HEK293T (cell line): ENCODE results near the gene DCDC2C.

Source experiments
- ARNT ChIP-seq: fragments of 450-650 bp; IDR thresholded peaks from 2 replicates; pipeline ENCODE4 v1.6.1; 2017; ENCODE audit warnings: mild to moderate bottlenecking
- BHLHE40 ChIP-seq: fragments of 450-650 bp; IDR thresholded peaks from 2 replicates; pipeline ENCODE4 v1.6.1; 2016; ENCODE audit warnings: mild to moderate bottlenecking, moderate library complexity, borderline replicate concordance
- CTBP1 ChIP-seq: fragments of 450-650 bp; IDR thresholded peaks from 2 replicates; pipeline ENCODE4 v1.6.1; 2016; ENCODE audit warnings: borderline replicate concordance
- ELF4 ChIP-seq: fragments of 450-650 bp; IDR thresholded peaks from 2 replicates; pipeline ENCODE4 v1.6.1; 2017; ENCODE audit warnings: antibody characterized with exemption
- FOXA1 ChIP-seq: fragments of 450-650 bp; IDR thresholded peaks from 2 replicates; pipeline ENCODE4 v1.6.1; 2016; ENCODE audit warnings: mild to moderate bottlenecking
- FOXM1 ChIP-seq: fragments of 450-650 bp; IDR thresholded peaks from 2 replicates; pipeline ENCODE4 v1.6.1; 2017; ENCODE audit warnings: mild to moderate bottlenecking, borderline replicate concordance
- HDGF ChIP-seq: fragments of 450-650 bp; IDR thresholded peaks from 2 replicates; pipeline ENCODE4 v1.6.1; 2017; ENCODE audit warnings: antibody characterized with exemption, borderline replicate concordance
- L3MBTL2 ChIP-seq: fragments of 450-650 bp; conservative IDR thresholded peaks from 2 replicates; pipeline ENCODE4 v1.6.1; 2016; ENCODE audit warnings: mild to moderate bottlenecking
- SP1 ChIP-seq: fragments of 450-650 bp; IDR thresholded peaks from 2 replicates; pipeline ENCODE4 v1.6.1; 2017
- TARDBP ChIP-seq: fragments of 450-650 bp; IDR thresholded peaks from 2 replicates; pipeline ENCODE4 v1.6.1; 2016
- ZNF384 ChIP-seq: fragments of 450-650 bp; IDR thresholded peaks from 2 replicates; pipeline ENCODE4 v1.6.1; 2016
- TF ChIP-seq, protein P1 (sequence below): fragments of 450-650 bp; IDR thresholded peaks from 2 replicates; pipeline ENCODE4 v1.6.1; 2016

DNA sequence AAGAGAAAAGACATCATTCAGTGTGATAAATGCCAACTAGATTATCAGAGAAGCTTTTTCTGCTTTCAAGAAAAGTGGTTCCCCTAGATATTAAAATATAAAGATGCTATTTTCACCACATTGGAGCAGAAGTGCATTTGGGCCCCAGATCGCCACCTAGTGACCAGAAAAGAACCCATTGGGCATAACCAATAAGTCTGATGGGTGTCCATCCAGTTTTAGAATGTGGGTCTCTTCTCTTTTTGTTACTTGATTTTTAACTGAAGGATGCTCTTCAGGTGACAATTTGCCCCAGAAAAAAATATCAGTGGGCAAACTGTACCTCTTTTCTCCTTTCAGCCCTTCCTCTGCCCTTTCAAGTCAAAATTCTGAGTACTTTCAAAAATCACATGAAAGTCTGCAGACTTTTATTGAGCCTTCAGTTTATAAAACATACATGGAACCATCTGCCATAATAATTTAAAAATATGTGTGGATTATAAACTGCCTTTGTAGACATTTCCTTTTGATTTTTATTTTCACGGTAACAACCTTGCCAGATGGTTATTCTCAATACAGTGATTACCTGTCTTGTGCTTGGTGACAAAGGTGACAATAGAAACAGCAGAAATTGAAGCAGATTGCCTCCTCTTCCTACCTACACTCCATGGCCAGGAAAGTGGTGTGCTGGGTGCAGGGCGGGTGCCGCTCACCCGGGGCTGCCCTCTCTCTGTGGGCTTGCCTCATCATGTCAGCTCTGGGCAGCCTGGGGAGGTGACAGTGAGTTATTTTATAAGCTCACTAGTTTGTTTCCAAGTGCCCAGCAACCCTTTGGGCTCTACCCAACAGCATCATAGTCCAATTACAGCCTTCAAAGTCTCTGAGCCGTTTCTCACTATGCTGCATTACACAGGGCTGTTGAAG is 124.5 kb downstream of the DCDC2C start:
- TF ChIP-seq FOXM1 (no peak), FOXA1 (no peak), ZNF384 (no peak), SP1 (no peak), ARNT (no peak), TARDBP (no peak), ELF4 (no peak), BHLHE40 (no peak), L3MBTL2 (no peak), CTBP1 (no peak), HDGF (no peak)
- TF ChIP-seq, protein P1, sequence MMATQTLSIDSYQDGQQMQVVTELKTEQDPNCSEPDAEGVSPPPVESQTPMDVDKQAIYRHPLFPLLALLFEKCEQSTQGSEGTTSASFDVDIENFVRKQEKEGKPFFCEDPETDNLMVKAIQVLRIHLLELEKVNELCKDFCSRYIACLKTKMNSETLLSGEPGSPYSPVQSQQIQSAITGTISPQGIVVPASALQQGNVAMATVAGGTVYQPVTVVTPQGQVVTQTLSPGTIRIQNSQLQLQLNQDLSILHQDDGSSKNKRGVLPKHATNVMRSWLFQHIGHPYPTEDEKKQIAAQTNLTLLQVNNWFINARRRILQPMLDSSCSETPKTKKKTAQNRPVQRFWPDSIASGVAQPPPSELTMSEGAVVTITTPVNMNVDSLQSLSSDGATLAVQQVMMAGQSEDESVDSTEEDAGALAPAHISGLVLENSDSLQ, result no peak
